Measurements from ENCODE around the gene OTC.

The OTC gene

GRCh38 chrX:38352362-38352761 lies at the start of gene OTC:
TSS of gene OTC (plus strand) at chrX:38352604. CDS start at chrX:38352697, 93 bp downstream.
- DNase-seq: no peak

GRCh38 chrX:38304010-38304409 lies 48.4 kb upstream of the OTC start:
- DNase-seq: no peak

- DNase-seq: no peak
Observed at GRCh38 chrX:38305971-38306370, 46.4 kb upstream of the OTC start.

- no peak for DNase-seq
Observed at GRCh38 chrX:38311743-38312142, 40.7 kb upstream of the OTC start.

- no peak for DNase-seq
Observed at GRCh38 chrX:38312436-38312835, 40.0 kb upstream of the OTC start.

- no peak for DNase-seq
Observed at GRCh38 chrX:38313190-38313589, 39.2 kb upstream of the OTC start.

- no peak for DNase-seq
Observed at GRCh38 chrX:38315186-38315585, 37.2 kb upstream of the OTC start.

- DNase-seq: no peak
Observed at GRCh38 chrX:38318196-38318595, 34.2 kb upstream of the OTC start.

GRCh38 chrX:38318606-38319005 lies 33.8 kb upstream of the OTC start:
- DNase-seq: no peak

GRCh38 chrX:38320819-38321218 lies 31.6 kb upstream of the OTC start:
- no peak for DNase-seq

GRCh38 chrX:38326086-38326485 lies 26.3 kb upstream of the OTC start:
- DNase-seq: no peak

GRCh38 chrX:38327007-38327774 lies 25.2 kb upstream of the OTC start, which contains the start of gene RPGR:
TSS of gene RPGR (minus strand) at chrX:38327509. CDS start at chrX:38327367, 142 bp downstream.
- DNase-seq: peak; percentile 28

- DNase-seq: no peak
Observed at GRCh38 chrX:38327775-38328081, 24.7 kb upstream of the OTC start.

- DNase-seq: no peak
Observed at GRCh38 chrX:38332505-38332904, 19.9 kb upstream of the OTC start.

GRCh38 chrX:38335382-38335781 lies 17.0 kb upstream of the OTC start:
- no peak for DNase-seq

GRCh38 chrX:38336538-38337240 lies 15.7 kb upstream of the OTC start:
- DNase-seq: no peak

GRCh38 chrX:38341442-38341841 lies 11.0 kb upstream of the OTC start:
- DNase-seq: no peak

GRCh38 chrX:38342853-38343778 lies 9.3 kb upstream of the OTC start:
- DNase-seq: no peak

GRCh38 chrX:38346150-38346549 lies 6.3 kb upstream of the OTC start:
- no peak for DNase-seq

GRCh38 chrX:38347136-38347535 lies 5.3 kb upstream of the OTC start:
- no peak for DNase-seq

- DNase-seq: no peak
Observed at GRCh38 chrX:38351346-38351745, 1.1 kb upstream of the OTC start.

- no peak for DNase-seq
Observed at GRCh38 chrX:38356401-38356800, 4.0 kb downstream of the OTC start.
